Liver (tissue), 3 donors: ENCODE results near the gene GNG7.

Experiments used
- CTCF ChIP-seq: fragments of 150-350 bp; IDR thresholded peaks from 2 replicates; pipeline ENCODE4 v1.5.1; 2017; ENCODE audit warnings: improper control_type of control experiment, low read depth, low read length; ENCODE audit not compliant: missing input control
- GABPA ChIP-seq, 2 donors: IDR thresholded peaks in 1 of 2; conservative IDR thresholded peaks in 1 of 2; 2 replicates each; pipeline ENCODE4 v1.6.1; 2016; ENCODE audit warnings: antibody characterized with exemption in 2 of 2, mild to moderate bottlenecking in 1 of 2, moderate library complexity in 1 of 2
- HNF4A ChIP-seq, 2 donors: conservative IDR thresholded peaks; 2 replicates each; pipeline ENCODE4 v1.6.1; 2016; ENCODE audit warnings: antibody characterized with exemption in 2 of 2, mild to moderate bottlenecking in 2 of 2
- SP1 ChIP-seq: IDR thresholded peaks from 2 replicates; pipeline ENCODE4 v1.6.1; 2018; ENCODE audit warnings: antibody characterized with exemption, mild to moderate bottlenecking
- YY1 ChIP-seq: IDR thresholded peaks from 2 replicates; pipeline ENCODE4 v1.6.1; 2016; ENCODE audit warnings: antibody characterized with exemption, mild to moderate bottlenecking
- TF ChIP-seq, protein P1 (sequence below): IDR thresholded peaks from 2 replicates; pipeline ENCODE4 v1.6.1; 2016; ENCODE audit warnings: antibody characterized with exemption
- TF ChIP-seq, protein P2 (sequence below): IDR thresholded peaks from 2 replicates; pipeline ENCODE4 v1.6.1; 2016; ENCODE audit warnings: antibody characterized with exemption, mild to moderate bottlenecking
- donor health status: healthy.
- donor health status: healthy.

DNA sequence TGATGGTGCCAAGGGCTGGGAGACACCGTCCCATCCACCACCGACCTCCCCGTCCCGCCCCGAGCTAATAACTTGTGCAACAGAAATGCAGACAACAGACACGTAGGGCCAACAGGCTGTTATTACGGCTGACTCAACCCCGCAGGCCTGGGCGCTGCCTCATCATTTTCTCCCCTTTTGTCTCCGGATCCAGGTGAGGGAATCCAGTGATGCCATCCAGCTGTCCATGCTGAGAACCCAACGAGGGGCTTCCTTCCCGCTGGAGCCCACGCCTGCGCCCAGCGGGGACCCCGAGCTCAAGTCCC lies 25.1 kb upstream of the GNG7 start:
- TF ChIP-seq CTCF (no peak), YY1 (no peak), GABPA (IDR thresholded peaks at IDR 0.05 in 1 of 2, conservative IDR thresholded peaks at IDR 0.05 in 1 of 2) (no peak), SP1 (no peak), HNF4A (conservative IDR thresholded peaks at IDR 0.05) (no peak)
- TF ChIP-seq, protein P1, sequence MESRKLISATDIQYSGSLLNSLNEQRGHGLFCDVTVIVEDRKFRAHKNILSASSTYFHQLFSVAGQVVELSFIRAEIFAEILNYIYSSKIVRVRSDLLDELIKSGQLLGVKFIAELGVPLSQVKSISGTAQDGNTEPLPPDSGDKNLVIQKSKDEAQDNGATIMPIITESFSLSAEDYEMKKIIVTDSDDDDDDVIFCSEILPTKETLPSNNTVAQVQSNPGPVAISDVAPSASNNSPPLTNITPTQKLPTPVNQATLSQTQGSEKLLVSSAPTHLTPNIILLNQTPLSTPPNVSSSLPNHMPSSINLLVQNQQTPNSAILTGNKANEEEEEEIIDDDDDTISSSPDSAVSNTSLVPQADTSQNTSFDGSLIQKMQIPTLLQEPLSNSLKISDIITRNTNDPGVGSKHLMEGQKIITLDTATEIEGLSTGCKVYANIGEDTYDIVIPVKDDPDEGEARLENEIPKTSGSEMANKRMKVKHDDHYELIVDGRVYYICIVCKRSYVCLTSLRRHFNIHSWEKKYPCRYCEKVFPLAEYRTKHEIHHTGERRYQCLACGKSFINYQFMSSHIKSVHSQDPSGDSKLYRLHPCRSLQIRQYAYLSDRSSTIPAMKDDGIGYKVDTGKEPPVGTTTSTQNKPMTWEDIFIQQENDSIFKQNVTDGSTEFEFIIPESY = no peak
- TF ChIP-seq, protein P2, sequence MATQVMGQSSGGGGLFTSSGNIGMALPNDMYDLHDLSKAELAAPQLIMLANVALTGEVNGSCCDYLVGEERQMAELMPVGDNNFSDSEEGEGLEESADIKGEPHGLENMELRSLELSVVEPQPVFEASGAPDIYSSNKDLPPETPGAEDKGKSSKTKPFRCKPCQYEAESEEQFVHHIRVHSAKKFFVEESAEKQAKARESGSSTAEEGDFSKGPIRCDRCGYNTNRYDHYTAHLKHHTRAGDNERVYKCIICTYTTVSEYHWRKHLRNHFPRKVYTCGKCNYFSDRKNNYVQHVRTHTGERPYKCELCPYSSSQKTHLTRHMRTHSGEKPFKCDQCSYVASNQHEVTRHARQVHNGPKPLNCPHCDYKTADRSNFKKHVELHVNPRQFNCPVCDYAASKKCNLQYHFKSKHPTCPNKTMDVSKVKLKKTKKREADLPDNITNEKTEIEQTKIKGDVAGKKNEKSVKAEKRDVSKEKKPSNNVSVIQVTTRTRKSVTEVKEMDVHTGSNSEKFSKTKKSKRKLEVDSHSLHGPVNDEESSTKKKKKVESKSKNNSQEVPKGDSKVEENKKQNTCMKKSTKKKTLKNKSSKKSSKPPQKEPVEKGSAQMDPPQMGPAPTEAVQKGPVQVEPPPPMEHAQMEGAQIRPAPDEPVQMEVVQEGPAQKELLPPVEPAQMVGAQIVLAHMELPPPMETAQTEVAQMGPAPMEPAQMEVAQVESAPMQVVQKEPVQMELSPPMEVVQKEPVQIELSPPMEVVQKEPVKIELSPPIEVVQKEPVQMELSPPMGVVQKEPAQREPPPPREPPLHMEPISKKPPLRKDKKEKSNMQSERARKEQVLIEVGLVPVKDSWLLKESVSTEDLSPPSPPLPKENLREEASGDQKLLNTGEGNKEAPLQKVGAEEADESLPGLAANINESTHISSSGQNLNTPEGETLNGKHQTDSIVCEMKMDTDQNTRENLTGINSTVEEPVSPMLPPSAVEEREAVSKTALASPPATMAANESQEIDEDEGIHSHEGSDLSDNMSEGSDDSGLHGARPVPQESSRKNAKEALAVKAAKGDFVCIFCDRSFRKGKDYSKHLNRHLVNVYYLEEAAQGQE = no peak
